ENCODE results near the gene INTS1. TPM values are rescaled to one million over a fixed set of nuclear protein-coding genes. Genes with fewer than 3 reads are reported as not detected.

The INTS1 gene
- total and polyA plus RNA-seq, 2 experiments from 2014 or later, result 30.0 to 57.3 TPM

DNA sequence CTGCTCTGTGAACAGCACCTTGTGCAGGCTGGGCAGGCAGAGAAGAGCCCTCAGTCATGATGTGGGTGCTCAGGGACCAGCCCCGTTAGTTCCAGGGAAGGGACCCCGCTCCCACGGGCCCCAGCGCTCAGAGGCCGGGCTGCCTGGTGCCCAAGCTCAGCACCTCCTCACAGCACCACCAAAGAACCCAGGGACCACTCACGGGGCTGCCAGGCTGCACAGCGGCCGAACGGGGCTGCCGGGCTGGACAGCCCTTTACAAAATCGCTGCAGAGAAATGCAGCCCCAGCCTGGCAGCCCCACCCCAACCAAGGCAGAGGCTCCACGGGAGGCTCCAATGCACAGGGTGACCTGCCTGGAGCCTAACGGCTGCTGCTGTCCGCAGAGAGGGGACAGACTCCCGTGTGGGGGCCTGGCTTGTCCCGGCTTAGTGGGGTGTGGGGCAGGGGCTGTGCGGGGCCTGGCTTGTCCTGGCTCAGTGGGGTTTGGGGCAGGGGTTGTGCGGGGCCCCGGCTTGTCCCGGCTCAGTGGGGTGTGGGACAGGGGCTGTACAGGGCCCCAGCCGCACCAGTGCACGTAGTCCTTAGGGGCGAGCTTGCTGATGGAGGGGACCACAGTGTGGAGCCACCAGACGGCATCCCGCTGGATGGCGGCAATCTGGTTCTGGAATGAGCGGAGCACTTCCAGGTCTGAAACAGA lies 9.2 kb downstream of the INTS1 start:
- Histone ChIP-seq H3K4me1 (ENCODE audit: insufficient read depth) (no peaks in the 10 kb centered on the region), H3K79me2 (no peaks in the 10 kb centered on the region)

DNA sequence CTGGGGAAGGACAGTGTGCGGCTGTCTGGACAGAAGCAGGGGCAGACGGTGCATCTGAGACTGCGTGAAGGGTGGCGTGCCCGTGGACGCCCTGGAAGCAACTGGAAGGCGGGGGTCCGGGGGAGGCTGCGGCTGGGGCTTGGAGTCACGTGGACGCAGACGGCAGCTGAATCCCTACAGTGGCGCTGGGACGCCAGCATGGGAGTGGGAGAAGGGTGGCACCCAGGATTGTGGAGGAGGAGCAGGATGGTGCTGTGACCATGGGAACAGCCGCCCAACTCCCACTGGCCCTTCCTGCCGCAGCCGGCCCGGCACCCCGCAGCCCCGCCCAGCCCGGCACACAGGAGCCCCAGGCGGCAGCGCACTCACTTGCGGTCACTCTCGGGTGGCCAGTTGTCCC lies 9.7 kb downstream of the INTS1 start:
- TF ChIP-seq EZH2phosphoT487 (IDR thresholded peaks at IDR 0.05; ENCODE audit: low read depth, severe bottlenecking, unreplicated experiment) (no peak), EZH2 (IDR thresholded peaks at IDR 0.05; ENCODE audit: borderline replicate concordance) (no peak)
- TF ChIP-seq, protein P1, sequence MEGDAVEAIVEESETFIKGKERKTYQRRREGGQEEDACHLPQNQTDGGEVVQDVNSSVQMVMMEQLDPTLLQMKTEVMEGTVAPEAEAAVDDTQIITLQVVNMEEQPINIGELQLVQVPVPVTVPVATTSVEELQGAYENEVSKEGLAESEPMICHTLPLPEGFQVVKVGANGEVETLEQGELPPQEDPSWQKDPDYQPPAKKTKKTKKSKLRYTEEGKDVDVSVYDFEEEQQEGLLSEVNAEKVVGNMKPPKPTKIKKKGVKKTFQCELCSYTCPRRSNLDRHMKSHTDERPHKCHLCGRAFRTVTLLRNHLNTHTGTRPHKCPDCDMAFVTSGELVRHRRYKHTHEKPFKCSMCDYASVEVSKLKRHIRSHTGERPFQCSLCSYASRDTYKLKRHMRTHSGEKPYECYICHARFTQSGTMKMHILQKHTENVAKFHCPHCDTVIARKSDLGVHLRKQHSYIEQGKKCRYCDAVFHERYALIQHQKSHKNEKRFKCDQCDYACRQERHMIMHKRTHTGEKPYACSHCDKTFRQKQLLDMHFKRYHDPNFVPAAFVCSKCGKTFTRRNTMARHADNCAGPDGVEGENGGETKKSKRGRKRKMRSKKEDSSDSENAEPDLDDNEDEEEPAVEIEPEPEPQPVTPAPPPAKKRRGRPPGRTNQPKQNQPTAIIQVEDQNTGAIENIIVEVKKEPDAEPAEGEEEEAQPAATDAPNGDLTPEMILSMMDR (IDR thresholded peaks at IDR 0.05; ENCODE audit: poor library complexity), result no peak
- Histone ChIP-seq H4K20me1 (ENCODE audit: insufficient read depth, poor library complexity, severe bottlenecking) (no peaks in the 10 kb centered on the region), H3K79me2 (no peaks in the 10 kb centered on the region), H2AFZ (no peak overlapping the region), H3K9me2 (replicated peaks; ENCODE audit: insufficient read depth) (no peaks in the 10 kb centered on the region), H3K4me1 (ENCODE audit: insufficient read depth) (no peaks in the 10 kb centered on the region), H3K27ac (no peak overlapping the region), H3K9me3 (ENCODE audit: low read depth) (no peaks in the 10 kb centered on the region), H3K4me3 (no peak overlapping the region), H3K4me2 (no peak overlapping the region), H3K27me3 (no peaks in the 10 kb centered on the region), H3K36me3 (replicated peaks; ENCODE audit: insufficient read depth, low read depth) (no peaks in the 10 kb centered on the region)
- 95% methylated on average over 23 of the region's 25 CpGs for WGBS (ENCODE audit: low lambda C conversion rate, missing lambda C conversion rate)
- DNase-seq (ENCODE audit: low spot score), result no peak

More for the DNA sequence above, 9.2 kb downstream of the INTS1 start:
- no peaks in the 10 kb centered on the region for H3K27me3 ChIP-seq
- no peak overlapping the region for H2AFZ ChIP-seq
- no peaks in the 10 kb centered on the region for H3K36me3 ChIP-seq (replicated peaks; ENCODE audit: insufficient read depth, low read depth)
- H4K20me1 ChIP-seq (ENCODE audit: insufficient read depth, poor library complexity, severe bottlenecking), result no peaks in the 10 kb centered on the region
- H3K9me3 ChIP-seq (ENCODE audit: low read depth), result no peaks in the 10 kb centered on the region
- 98% methylated on average over 15 of the region's 27 CpGs for WGBS (ENCODE audit: low lambda C conversion rate, missing lambda C conversion rate)
- H3K27ac ChIP-seq, result no peak overlapping the region
- H3K4me3 ChIP-seq, result no peak overlapping the region
- H3K9me2 ChIP-seq (replicated peaks; ENCODE audit: insufficient read depth), result no peaks in the 10 kb centered on the region
- no peak for TF ChIP-seq EZH2 (IDR thresholded peaks at IDR 0.05; ENCODE audit: borderline replicate concordance)
- TF ChIP-seq, protein P1 (IDR thresholded peaks at IDR 0.05; ENCODE audit: poor library complexity), result no peak
- TF ChIP-seq EZH2phosphoT487 (IDR thresholded peaks at IDR 0.05; ENCODE audit: low read depth, severe bottlenecking, unreplicated experiment), result no peak
- DNase-seq (ENCODE audit: low spot score), result no peak
- no peak overlapping the region for H3K4me2 ChIP-seq

DNA sequence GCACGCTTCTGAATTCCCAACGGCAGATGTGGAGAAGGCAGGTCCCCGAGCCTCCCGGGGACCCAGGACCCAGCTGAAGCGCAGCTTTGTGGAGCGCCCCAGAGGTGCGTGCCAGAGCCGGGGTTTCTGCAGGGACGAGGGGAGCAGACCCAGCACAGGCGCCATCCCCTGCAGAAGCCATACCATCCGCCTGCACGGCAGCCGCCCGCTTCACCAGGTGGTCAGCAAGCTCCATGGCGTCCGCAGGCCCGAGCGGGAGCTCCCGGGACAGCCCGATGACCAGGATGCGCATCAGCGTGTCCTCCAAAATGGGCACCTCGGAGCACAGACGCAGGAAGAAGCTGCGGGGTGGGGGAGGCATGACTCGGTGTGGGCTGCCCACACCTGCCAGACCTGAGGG lies 10.6 kb downstream of the INTS1 start:
- no peak overlapping the region for H3K4me2 ChIP-seq

More for the DNA sequence above, 10.6 kb downstream of the INTS1 start:
- no peaks in the 10 kb centered on the region for H3K9me3 ChIP-seq (ENCODE audit: low read depth)
- H3K4me1 ChIP-seq (ENCODE audit: insufficient read depth), result no peaks in the 10 kb centered on the region
- 97% methylated on average over 26 of the region's 26 CpGs for WGBS (ENCODE audit: low lambda C conversion rate, missing lambda C conversion rate)
- no peaks in the 10 kb centered on the region for H3K9me2 ChIP-seq (replicated peaks; ENCODE audit: insufficient read depth)
- no peaks in the 10 kb centered on the region for H3K79me2 ChIP-seq
- no peaks in the 10 kb centered on the region for H4K20me1 ChIP-seq (ENCODE audit: insufficient read depth, poor library complexity, severe bottlenecking)
- H3K36me3 ChIP-seq (replicated peaks; ENCODE audit: insufficient read depth, low read depth), result no peaks in the 10 kb centered on the region
- TF ChIP-seq, protein P1 (IDR thresholded peaks at IDR 0.05; ENCODE audit: poor library complexity), result no peak
- TF ChIP-seq EZH2 (IDR thresholded peaks at IDR 0.05; ENCODE audit: borderline replicate concordance) (no peak), EZH2phosphoT487 (IDR thresholded peaks at IDR 0.05; ENCODE audit: low read depth, severe bottlenecking, unreplicated experiment) (no peak)
- H3K4me3 ChIP-seq, result no peak overlapping the region
- DNase-seq (ENCODE audit: low spot score), result no peak
- no peak overlapping the region for H3K27ac ChIP-seq
- no peak overlapping the region for H2AFZ ChIP-seq
- H3K27me3 ChIP-seq, result no peaks in the 10 kb centered on the region

Measured in hepatocyte (in vitro differentiated cells).